AG08395 (cell line): ENCODE results near the gene PCDHGB1.
A peak's percentile ranks its signal among the peaks of the same experiment; 100 is the strongest.
"Not testable (repeated sequence)": the region's sequence is repeated elsewhere in the genome, so short reads cannot be mapped to it uniquely, and the experiment has no call there.

Source experiments
- DNase-seq: peaks from one replicate; pipeline ENCODE4 v3.0.0; 2012; ENCODE audit warnings: mixed read lengths, low spot score

The PCDHGB1 gene

GRCh38 chr5:141346017-141346416 lies 3.9 kb upstream of the PCDHGB1 start:
- not testable (repeated sequence) for DNase-seq

GRCh38 chr5:141351591-141351990 lies 1.7 kb downstream of the PCDHGB1 start:
- no peak for DNase-seq

DNA sequence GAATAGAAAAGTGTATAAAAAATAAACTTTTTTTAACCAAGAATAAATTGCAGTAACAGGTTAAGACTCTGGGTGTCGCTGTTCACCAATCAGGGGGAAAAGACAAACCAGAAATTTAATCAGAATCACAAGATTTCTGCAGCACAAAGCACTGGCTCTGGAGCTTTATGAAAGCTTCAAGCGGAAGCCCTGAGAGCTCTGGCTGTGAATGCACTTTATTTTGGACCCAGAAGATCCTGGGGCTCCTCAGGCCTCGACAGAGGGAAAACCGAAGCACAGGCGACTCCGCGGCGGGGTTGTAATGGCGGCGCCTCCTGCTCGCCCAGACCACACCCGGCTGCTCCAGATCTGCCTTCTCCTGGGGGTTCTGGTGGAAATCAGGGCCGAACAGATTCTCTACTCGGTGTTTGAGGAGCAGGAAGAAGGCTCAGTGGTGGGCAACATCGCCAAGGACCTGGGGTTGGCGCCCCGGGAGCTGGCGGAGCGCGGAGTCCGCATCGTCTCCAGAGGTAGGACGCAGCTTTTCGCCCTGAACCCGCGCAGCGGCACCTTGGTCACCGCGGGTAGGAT lies 5.1 kb downstream of the PCDHGB1 start, which contains the start of gene PCDHGA4:
Gene PCDHGA4, plus strand, starts transcription at position 122 of the 570 bp plus-strand sequence. Its CDS starts 87 bp downstream, at position 209.
- DNase-seq, result no peak

GRCh38 chr5:141355641-141356040 lies 5.7 kb downstream of the PCDHGB1 start:
- DNase-seq, result no peak

DNA sequence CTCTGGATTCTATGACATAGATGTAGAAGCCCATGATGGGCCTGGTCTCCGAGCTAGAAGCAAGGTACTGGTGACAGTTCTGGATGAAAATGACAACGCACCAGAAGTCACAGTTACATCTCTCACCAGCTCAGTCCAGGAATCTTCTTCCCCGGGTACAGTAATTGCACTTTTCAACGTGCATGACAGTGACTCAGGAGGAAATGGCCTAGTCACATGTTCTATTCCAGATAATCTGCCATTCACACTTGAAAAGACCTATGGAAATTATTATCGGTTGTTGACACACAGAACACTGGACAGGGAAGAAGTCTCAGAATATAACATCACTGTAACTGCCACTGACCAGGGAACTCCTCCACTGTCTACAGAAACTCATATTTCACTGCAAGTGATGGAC lies 6.2 kb downstream of the PCDHGB1 start:
- DNase-seq, result no peak

- no peak for DNase-seq
Measured at GRCh38 chr5:141356950-141357349, 7.1 kb downstream of the PCDHGB1 start.

- DNase-seq, result peak; percentile 58
Measured at GRCh38 chr5:141359790-141360426, 10.0 kb downstream of the PCDHGB1 start, which contains the start of gene PCDHGB2. TSS of gene PCDHGB2 (plus strand) at chr5:141359994. CDS start at chr5:141360136, 142 bp downstream.

DNA sequence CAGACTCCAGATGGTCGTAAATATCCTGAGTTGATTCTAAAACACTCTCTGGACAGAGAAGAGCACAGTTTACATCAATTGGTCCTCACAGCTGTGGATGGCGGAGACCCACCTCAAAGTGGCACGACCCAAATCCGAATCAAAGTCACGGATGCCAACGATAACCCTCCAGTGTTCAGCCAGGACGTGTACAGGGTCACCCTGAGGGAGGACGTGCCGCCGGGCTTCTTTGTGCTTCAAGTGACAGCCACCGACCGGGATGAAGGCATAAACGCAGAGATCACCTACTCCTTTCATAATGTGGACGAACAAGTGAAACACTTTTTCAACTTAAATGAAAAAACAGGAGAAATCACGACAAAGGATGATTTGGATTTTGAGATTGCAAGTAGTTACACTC lies 10.8 kb downstream of the PCDHGB1 start:
- no peak for DNase-seq

- no peak for DNase-seq
Measured at GRCh38 chr5:141362719-141363118, 12.8 kb downstream of the PCDHGB1 start.

DNA sequence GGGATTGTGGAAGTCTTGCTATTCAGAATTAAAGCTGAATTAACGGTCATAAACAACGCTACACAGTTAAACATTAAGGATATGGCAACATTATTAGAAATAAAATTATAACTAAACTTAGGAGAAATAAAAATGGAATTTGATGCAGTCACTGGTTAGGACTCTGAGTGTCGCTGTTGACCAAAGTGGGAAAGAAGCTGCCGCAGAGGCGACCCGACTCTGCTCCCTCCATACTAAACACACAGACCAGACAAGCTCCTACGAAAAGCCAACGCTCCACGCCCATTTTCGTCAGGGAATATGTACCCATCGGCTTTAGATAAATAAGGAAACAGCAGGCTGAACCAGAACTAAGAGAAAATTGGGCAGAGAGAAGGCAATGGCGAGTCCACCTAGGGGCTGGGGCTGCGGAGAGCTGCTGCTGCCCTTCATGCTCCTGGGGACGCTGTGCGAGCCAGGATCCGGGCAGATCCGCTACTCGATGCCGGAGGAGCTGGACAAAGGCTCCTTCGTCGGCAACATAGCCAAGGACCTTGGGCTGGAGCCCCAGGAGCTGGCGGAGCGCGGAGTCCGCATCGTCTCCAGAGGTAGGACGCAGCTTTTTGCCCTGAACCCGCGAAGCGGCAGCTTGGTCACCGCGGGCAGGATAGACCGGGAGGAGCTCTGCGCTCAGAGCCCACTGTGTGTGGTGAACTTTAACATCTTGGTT lies 14.2 kb downstream of the PCDHGB1 start, which contains the start of gene PCDHGA5:
Gene PCDHGA5, plus strand, starts transcription at position 211 of the 709 bp plus-strand sequence. Its CDS starts 169 bp downstream, at position 380.
- DNase-seq, result peak; percentile 44

DNA sequence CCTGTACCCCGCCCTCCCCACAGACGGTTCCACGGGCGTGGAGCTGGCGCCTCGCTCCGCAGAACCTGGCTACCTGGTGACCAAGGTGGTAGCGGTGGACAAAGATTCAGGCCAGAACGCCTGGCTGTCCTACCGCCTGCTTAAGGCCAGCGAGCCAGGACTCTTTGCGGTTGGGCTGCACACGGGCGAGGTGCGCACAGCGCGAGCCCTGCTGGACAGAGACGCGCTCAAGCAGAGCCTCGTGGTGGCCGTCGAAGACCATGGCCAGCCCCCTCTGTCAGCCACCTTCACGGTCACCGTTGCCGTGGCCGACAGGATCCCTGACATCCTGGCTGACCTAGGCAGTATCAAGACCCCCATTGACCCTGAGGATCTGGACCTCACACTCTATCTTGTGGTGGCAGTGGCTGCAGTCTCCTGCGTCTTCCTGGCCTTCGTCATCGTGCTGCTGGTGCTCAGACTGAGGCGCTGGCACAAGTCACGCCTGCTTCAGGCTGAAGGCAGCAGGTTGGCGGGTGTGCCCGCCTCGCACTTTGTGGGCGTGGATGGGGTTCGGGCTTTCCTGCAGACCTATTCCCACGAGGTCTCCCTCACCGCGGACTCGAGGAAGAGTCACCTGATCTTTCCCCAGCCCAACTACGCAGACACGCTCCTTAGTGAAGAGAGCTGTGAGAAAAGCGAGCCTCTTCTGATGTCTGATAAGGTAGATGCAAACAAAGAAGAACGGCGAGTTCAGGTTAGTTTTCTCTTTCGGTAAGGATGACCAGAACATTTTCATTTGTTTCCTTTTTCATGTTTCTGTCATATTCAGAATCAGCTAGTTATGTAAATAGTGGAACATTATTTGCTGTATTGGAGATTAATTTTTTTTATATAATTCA lies 16.4 kb downstream of the PCDHGB1 start:
- no peak for DNase-seq

DNA sequence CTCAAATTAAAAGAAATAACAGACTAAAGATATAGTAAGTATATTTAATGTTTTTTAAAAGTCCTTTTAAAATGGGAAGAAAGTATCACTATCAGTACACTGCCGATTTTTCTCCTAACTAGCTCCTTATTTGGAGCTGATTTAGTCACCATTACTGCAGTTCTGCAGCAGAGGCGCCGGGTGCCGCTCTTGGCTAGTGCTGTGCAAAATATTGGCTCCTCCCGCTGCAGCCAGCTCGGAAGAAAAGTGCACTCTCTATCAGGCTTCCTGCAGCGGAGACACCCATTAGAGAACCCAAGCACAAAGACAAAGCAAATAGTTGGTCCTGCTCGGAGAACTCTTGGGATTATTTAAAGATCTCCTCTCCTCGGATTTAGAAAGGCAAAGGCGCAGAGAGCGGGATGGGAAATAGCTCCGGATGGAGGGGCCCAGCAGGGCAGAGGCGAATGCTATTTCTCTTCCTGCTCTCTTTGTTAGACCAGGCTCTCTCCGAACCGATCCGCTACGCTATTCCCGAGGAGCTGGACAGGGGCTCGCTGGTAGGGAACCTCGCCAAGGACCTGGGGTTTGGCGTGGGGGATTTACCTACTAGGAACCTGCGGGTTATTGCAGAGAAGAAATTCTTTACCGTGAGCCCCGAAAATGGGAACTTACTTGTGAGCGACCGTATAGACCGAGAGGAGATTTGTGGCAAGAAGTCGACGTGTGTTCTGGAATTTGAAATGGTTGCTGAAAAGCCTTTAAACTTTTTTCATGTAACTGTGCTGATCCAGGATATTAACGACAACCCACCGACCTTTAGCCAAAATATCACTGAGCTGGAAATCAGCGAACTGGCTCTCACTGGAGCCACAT lies 20.3 kb downstream of the PCDHGB1 start, which contains the start of gene PCDHGB3:
Gene PCDHGB3, plus strand, starts transcription at position 249 of the 855 bp plus-strand sequence. Its CDS starts 153 bp downstream, at position 402.
- DNase-seq, result peak; percentile 69

DNA sequence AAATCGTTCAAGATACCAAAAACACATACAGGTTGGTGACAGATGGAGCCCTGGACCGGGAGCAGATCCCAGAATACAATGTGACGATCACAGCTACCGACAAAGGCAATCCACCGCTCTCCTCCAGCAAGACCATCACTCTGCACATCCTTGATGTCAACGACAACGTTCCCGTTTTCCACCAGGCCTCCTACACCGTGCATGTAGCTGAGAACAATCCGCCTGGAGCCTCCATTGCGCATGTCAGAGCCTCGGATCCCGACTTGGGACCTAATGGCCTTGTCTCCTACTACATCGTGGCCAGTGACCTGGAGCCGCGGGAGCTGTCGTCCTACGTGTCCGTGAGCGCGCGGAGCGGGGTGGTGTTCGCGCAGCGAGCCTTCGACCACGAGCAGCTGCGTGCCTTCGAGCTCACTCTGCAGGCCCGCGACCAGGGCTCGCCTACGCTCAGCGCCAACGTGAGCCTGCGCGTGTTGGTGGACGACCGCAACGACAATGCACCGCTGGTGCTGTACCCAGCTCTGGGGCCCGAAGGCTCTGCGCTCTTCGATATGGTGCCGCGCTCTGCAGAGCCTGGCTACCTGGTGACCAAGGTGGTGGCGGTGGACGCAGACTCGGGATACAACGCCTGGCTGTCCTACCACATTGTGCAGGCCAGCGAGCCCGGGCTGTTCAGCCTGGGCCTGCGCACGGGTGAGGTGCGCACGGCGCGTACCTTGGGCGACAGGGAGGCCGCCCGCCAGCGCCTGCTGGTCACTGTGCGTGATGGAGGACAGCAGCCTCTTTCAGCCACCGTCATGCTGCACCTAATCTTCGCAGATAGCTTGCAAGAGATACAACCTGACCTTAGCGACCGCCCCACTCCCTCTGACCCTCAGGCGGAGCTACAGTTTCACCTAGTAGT lies 21.9 kb downstream of the PCDHGB1 start:
- DNase-seq, result no peak

DNA sequence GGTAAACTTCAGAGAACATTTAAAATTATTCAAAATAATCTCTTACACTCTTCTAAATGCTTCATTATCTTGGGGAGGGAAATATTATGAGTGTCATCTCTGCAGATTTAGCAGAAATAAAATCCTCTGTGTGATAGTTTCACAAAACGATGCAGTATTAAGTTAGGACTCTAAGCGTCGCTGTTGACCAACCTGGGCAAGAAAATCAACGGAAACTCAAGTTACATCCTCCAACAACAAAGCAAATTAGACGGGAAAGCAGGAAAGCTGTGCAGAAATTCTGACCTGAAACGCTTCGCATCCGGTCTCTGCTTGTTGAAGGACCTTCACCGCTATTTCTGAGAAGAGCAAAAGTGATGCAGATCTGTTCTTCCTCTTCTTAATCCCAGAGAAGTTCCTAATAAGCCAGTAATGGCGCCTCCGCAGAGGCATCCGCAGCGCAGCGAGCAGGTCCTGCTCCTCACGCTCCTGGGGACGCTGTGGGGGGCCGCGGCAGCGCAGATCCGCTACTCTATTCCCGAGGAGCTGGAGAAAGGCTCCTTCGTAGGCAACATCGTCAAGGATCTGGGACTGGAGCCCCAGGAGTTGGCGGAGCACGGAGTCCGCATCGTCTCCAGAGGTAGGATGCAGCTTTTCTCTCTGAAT lies 23.9 kb downstream of the PCDHGB1 start, which contains the start of gene PCDHGA6:
Gene PCDHGA6, plus strand, starts transcription at position 219 of the 645 bp plus-strand sequence. Its CDS starts 193 bp downstream, at position 412.
- DNase-seq, result no peak

- DNase-seq, result no peak
Measured at GRCh38 chr5:141374627-141375026, 24.7 kb downstream of the PCDHGB1 start.

GRCh38 chr5:141375444-141376155 lies 25.7 kb downstream of the PCDHGB1 start:
- DNase-seq, result not testable (repeated sequence)

- peak; percentile 42 for DNase-seq
Measured at GRCh38 chr5:141382469-141383294, 32.8 kb downstream of the PCDHGB1 start, which contains the start of gene PCDHGA7. TSS of gene PCDHGA7 (plus strand) at chr5:141382742. CDS start at chr5:141382900, 158 bp downstream.
